GM12865 (cell line): Measurements from ENCODE around the gene CKB.

ENCODE experiments used
- DNase-seq: peaks from one replicate; pipeline ENCODE4 v3.0.0; 2010; ENCODE audit warnings: low read depth
- H3K4me3 ChIP-seq: 2 replicates; pipeline ENCODE4 v1.5.1; 2011; ENCODE audit warnings: mild to moderate bottlenecking, low read depth, low read length, control low read depth
- CTCF ChIP-seq: IDR thresholded peaks from 2 replicates; pipeline ENCODE4 v1.5.1; 2011; ENCODE audit warnings: low read length, control low read depth, low read depth, inconsistent platforms; ENCODE audit not compliant: insufficient read depth; ENCODE audit errors: missing control alignments

CKB gene

GRCh38 chr14:103531421-103532215, 9.0 kb upstream of the CKB start:
- DNase-seq = no peak
- H3K4me3 ChIP-seq = no peak overlapping the region
- no peak for TF ChIP-seq CTCF

GRCh38 chr14:103530831-103531230, 8.2 kb upstream of the CKB start:
- DNase-seq = no peak
- TF ChIP-seq CTCF = no peak
- no peak overlapping the region for H3K4me3 ChIP-seq

GRCh38 chr14:103530390-103530789, 7.8 kb upstream of the CKB start:
- DNase-seq = no peak
- peak overlapping the region; percentile 67; the same call in 1 of the 2 replicates for H3K4me3 ChIP-seq
- no peak for TF ChIP-seq CTCF

GRCh38 chr14:103529383-103530365, 7.0 kb upstream of the CKB start:
- DNase-seq = no peak
- no peak for TF ChIP-seq CTCF
- peak overlapping the region; percentile 67 for H3K4me3 ChIP-seq

- DNase-seq = peak; percentile 87
- H3K4me3 ChIP-seq = peak within 1 kb of the TSS; percentile 67
- TF ChIP-seq CTCF = no peak
These were observed 6.2 kb upstream of the CKB start, which contains the start of gene TRMT61A for GRCh38 chr14:103528587-103529382. TSS of gene TRMT61A (plus strand) at chr14:103529196. CDS start at chr14:103529979, 783 bp downstream.

- DNase-seq = no peak
- peak overlapping the region; percentile 67 for H3K4me3 ChIP-seq
- TF ChIP-seq CTCF = no peak
These were observed 5.5 kb upstream of the CKB start for GRCh38 chr14:103528146-103528586.
